ENCODE results near the gene PARD3.

The PARD3 gene

GRCh38 chr10:34216348-34216945 lies 598.6 kb downstream of the PARD3 start:
- DNase-seq (ENCODE audit: low read depth): no peak

- no peak for DNase-seq (ENCODE audit: low read depth)
Observed at GRCh38 chr10:34213805-34214197, 601.3 kb downstream of the PARD3 start.

DNA sequence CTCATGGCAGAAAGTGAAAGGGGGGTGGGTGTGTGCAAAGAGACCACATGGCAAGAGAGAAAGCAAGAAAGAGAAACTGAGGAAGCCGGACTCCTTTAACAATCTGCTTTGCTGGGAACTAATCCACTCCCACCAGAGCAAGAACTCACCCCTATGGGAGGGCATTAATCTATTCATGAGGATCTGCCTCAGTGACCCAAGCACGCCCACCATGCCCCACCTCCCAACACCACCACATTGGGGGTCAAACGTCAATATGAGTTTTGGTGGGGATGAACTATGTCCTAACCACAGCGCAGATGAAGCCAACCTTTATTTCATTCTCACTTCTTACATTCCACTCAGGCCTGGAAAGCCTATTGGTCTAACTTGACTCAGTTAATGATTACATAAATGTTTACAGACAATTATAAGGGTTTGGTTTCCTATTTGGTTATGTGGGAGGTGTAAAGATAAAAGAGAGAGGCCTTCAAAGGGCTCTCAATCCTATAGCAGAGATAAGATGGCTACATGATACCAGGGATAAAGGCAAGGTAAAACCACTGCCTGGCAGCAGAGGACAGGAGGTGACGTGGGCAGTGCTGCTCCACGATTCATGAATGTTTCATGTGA lies 601.8 kb downstream of the PARD3 start:
- no peak for DNase-seq (ENCODE audit: low read depth)

DNA sequence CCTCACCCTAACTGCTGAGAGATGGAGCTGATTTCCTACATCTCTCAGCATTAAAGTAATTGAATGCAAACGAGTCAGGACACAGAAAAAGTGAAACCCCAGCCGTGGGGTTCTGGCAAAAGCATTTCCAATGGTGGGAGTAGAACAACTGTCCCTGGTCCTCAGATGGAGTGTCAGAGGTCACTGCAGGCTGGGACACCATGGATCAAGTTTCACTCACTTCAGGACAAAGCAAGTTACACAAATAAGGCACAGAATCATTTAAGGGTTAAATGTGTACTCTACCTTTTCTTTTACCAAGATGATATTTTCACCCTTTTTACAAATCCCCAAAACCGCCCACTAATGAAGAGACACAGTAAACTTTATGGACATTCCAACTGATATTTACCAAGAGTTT lies 607.8 kb downstream of the PARD3 start:
- DNase-seq (ENCODE audit: low read depth): no peak

GRCh38 chr10:34206935-34207268 lies 608.2 kb downstream of the PARD3 start:
- no peak for DNase-seq (ENCODE audit: low read depth)

- DNase-seq (ENCODE audit: low read depth): no peak
Observed at GRCh38 chr10:34206078-34206934, 608.8 kb downstream of the PARD3 start.

DNA sequence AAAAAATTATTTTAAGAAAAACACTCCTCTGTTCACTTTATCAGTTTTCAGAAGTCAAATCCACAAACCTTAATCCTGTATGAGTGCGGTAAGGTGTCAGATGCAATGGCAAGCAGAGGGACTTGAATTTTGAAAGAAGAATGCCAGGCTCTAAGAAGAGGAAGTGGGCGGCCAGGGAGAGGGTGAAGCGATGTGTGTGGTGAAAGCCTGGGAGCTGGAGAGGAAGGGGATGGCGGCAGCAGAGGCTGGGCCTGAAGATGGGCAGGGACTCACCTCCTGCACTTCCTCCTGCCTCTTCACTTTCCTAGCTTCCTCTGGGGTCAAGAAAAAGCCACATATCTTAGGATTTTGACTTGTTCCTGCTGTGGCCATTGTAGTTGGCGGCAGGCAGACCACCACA lies 609.6 kb downstream of the PARD3 start:
- DNase-seq (ENCODE audit: low read depth): no peak

GRCh38 chr10:34203966-34204630 lies 611.0 kb downstream of the PARD3 start:
- DNase-seq (ENCODE audit: low read depth): no peak

DNA sequence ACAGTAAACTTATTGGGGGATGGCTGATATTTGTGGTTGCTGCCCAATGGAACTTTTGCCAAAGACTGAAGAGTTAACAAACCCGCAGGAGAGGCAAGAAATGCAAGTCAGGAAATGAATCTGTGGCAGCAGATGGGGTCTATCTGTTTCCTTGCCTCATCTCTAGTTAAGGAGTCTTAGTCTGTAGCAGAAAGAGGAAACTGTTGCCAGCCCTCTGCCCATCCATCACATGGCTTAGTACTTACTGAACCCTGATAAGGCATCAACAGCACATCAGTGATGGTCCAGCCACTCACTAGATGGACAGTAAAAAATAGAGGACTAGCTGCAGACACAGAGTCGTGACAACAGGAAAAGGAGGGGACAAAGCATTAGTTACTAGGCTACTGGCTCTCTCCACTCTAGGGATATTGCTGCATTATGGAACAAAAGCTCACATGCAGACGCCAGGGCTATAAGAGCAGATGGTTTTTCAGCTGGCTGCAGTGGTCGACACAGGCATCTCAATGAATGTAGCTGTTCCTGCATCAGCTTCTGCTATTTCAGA lies 614.7 kb downstream of the PARD3 start:
- DNase-seq (ENCODE audit: low read depth): no peak

GRCh38 chr10:34198953-34199352 lies 616.1 kb downstream of the PARD3 start:
- DNase-seq (ENCODE audit: low read depth): no peak

GRCh38 chr10:34196058-34196433 lies 619.0 kb downstream of the PARD3 start:
- no peak for DNase-seq (ENCODE audit: low read depth)

GRCh38 chr10:34195364-34196057 lies 619.6 kb downstream of the PARD3 start:
- DNase-seq (ENCODE audit: low read depth): no peak

DNA sequence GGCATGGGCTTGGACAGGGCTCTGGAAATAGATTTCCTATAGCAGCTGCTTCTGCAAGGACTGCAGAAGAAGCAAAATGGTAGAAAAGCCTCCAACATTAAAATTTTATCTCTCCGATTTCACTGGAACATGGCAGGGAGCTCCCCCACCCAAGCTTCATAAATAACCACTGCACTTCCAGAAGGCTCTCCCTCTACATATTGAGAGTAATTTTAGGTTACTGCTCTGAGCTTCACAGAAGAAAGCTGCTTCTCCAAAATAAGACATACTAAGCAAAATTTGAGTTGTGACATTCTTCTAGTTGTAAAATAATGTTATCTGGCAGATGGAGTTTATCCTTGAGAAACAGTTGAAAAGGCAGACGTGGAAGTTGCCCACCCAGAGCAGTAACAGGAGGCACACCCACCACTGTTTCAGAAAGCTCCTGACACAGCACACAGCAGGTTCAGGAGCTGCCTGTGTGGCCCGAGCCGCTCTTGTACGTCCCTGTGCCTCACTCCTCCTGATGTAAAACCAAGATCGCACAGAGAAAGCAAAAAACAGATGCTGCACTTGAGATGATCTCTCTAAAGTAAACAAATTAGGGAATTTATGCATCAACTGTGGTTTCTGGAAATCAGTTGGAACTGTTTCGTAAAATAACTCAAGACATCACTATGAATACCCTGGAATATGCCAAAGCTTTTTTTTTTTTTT lies 621.0 kb downstream of the PARD3 start:
- no peak for DNase-seq (ENCODE audit: low read depth)

DNA sequence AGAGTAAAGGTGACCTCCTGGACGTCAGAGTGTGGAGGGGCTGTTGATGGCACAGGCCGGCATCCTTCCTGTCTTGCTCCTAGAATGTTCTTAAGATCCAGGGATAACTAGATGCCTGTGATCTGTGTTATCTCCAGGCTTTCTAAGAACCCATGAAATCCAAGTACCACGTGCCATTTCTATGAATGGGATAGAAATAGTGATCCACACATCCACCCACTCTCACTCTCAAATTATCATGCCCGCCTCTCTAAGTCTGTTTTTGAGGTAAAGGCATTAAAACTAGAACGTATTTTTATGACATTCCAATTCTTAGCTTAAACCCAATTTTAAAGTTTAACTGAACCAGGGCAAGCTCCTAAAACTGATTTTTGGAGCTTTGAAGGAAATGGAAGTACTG lies 622.5 kb downstream of the PARD3 start:
- no peak for DNase-seq (ENCODE audit: low read depth)

GRCh38 chr10:34191406-34191805 lies 623.7 kb downstream of the PARD3 start:
- no peak for DNase-seq (ENCODE audit: low read depth)

DNA sequence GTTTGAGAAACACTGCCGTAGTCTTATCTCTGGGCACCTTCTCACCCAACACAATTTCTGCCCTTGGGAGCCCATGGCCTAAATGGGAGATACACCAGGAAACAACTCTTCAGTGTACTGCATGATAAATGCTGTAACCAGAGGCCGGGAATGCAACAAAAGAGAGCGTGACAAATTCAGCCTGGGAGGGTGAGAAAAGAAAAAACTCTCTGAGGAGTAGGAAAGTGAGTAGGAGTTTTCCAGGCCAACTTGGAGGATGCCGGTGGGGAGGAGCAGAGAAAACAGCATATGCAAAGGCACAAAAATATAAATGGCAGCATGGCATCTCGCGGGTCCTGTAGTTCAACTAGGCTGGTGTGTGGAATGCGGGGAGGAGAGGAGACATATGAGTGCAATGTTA lies 624.5 kb downstream of the PARD3 start:
- DNase-seq (ENCODE audit: low read depth): no peak

- no peak for DNase-seq (ENCODE audit: low read depth)
Observed at GRCh38 chr10:34189830-34190229, 625.3 kb downstream of the PARD3 start.

- no peak for DNase-seq (ENCODE audit: low read depth)
Observed at GRCh38 chr10:34188221-34188620, 626.9 kb downstream of the PARD3 start.

DNA sequence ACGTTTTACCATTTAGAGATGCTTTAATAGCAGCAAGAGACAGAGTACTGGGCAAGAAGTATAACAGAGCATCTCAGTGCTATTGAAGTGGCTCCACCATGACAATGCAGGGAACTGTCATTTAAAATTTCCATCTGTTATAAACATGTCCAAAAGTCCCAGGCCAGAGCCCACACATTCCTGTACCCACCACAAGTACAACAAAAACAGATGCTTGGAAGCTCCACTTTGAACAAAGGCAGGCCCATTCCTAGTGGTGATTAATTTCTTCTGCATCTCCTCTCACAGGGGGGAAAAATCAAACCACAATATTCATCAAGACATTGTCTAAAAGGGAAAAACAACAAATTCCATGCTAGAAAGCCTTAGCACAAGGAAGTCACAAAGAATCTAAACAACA lies 627.9 kb downstream of the PARD3 start:
- no peak for DNase-seq (ENCODE audit: low read depth)

- DNase-seq (ENCODE audit: low read depth): no peak
Observed at GRCh38 chr10:34186745-34187144, 628.4 kb downstream of the PARD3 start.

DNA sequence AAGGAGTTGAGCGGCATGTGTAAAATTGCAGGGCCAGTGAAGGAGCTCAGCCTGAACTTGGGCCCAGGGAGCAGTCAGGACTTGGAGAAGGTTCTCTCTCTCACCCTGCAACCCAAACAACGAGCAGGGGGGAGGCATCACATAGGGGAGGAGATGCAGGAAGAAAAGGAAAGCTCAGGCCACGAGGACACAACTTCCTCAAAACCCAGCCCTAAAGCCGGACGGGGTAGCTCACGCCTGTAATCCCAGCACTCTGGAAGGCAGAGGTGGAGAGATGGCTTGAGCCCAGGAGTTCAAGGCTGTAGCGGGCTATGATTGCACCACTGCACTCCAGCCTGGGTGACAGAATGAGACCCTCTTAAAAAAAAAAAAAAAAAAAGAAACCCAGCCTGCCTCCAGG lies 629.1 kb downstream of the PARD3 start:
- no peak for DNase-seq (ENCODE audit: low read depth)

Data from stimulated activated CD8-positive, alpha-beta memory T cell treated with anti-CD3 and anti-CD28 coated beads, Interleukin-15, amount 100 ng/mL, for 24 hours (primary cell).